Endometrial microvascular endothelial cells (primary cell): ENCODE data around the gene TAMALIN. TPM values are rescaled to one million over a fixed set of nuclear protein-coding genes. Genes with fewer than 3 reads are reported as not detected.

Source experiments
- in situ Hi-C: cut with HindIII; loops from 2 replicates; pipeline ENCODE4 v1.10.0; 2017; ENCODE audit warnings: low sequenced_read_pairs, low pct_unique_long_range_greater_than_20kb; ENCODE audit errors: inconsistent ontology term
- total RNA-seq: library from RNA; depleted of rRNA; stranded (reverse); fragments of >200 nt; gene quantifications from one replicate; pipeline ENCODE4 v1.2.3, GENCODE V29; 2015; ENCODE audit errors: inconsistent ontology term

TAMALIN gene
- total RNA-seq: 30.8 TPM

- in situ Hi-C loops: no loop called here
Measured at GRCh38 chr12:52006726-52007157, at the start of gene TAMALIN. Gene TAMALIN, plus strand, starts transcription at chr12:52006946. Its CDS starts 74 bp downstream, at chr12:52007020.

- in situ Hi-C loops: no loop called here
Measured at GRCh38 chr12:51958542-51958941, 48.2 kb upstream of the TAMALIN start.

GRCh38 chr12:51959211-51959610 is 47.5 kb upstream of the TAMALIN start:
- in situ Hi-C loops: no loop called here

GRCh38 chr12:51959921-51960320 is 46.8 kb upstream of the TAMALIN start:
- in situ Hi-C loops: no loop called here

- in situ Hi-C loops: no loop called here
Measured at GRCh38 chr12:51960488-51960887, 46.3 kb upstream of the TAMALIN start.

GRCh38 chr12:51960890-51961289 is 45.9 kb upstream of the TAMALIN start:
- in situ Hi-C loops: no loop called here

GRCh38 chr12:51961834-51962233 is 44.9 kb upstream of the TAMALIN start:
- in situ Hi-C loops: no loop called here

GRCh38 chr12:51962737-51963136 is 44.0 kb upstream of the TAMALIN start:
- in situ Hi-C loops: no loop called here

GRCh38 chr12:51963477-51963876 is 43.3 kb upstream of the TAMALIN start:
- in situ Hi-C loops: no loop called here

GRCh38 chr12:51969643-51970042 is 37.1 kb upstream of the TAMALIN start:
- in situ Hi-C loops: no loop called here

GRCh38 chr12:51970904-51971646 is 35.7 kb upstream of the TAMALIN start:
- in situ Hi-C loops: no loop called here

- in situ Hi-C loops: no loop called here
Measured at GRCh38 chr12:51971679-51972421, 34.9 kb upstream of the TAMALIN start.

GRCh38 chr12:51972422-51972812 is 34.3 kb upstream of the TAMALIN start:
- in situ Hi-C loops: no loop called here

- in situ Hi-C loops: no loop called here
Measured at GRCh38 chr12:51972849-51973273, 33.9 kb upstream of the TAMALIN start.

GRCh38 chr12:51973560-51973959 is 33.2 kb upstream of the TAMALIN start:
- in situ Hi-C loops: no loop called here

GRCh38 chr12:51974646-51975045 is 32.1 kb upstream of the TAMALIN start:
- in situ Hi-C loops: no loop called here

- in situ Hi-C loops: no loop called here
Measured at GRCh38 chr12:51975196-51975595, 31.6 kb upstream of the TAMALIN start.

GRCh38 chr12:51976376-51977160 is 30.2 kb upstream of the TAMALIN start:
- in situ Hi-C loops: no loop called here

- in situ Hi-C loops: no loop called here
Measured at GRCh38 chr12:51977320-51977753, 29.4 kb upstream of the TAMALIN start.
